NCI-H146 treated with DMSO at 0.1 percent for 48 hours (cell line): ENCODE measurements around the gene RNF126.

Source experiments
- DNase-seq: peaks from one replicate; lab custom pipeline; 2025; ENCODE audit not compliant: unreplicated experiment; lab: John Stamatoyannopoulos, UW

Gene RNF126

DNA sequence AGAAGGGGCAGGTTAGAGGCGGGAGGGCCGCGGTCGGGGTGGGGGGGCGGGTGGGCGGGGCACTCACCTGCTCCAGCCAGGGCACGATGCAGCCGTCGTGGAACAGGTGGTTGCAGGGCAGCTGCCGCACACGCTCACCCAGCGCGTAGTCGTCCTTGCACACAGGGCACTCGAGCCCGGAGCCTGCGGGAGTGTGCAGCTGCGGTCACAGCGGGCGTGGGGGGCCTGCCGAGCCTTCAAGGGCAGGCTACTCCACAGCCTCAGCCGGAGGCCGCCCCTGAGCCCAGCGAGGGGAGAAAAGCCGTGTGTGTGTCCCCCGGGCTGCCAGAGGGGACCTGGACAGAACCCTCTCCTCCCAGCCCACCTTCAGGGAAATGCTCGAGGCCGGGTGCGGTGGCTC lies 14.7 kb downstream of the RNF126 start:
- no peak for DNase-seq

DNA sequence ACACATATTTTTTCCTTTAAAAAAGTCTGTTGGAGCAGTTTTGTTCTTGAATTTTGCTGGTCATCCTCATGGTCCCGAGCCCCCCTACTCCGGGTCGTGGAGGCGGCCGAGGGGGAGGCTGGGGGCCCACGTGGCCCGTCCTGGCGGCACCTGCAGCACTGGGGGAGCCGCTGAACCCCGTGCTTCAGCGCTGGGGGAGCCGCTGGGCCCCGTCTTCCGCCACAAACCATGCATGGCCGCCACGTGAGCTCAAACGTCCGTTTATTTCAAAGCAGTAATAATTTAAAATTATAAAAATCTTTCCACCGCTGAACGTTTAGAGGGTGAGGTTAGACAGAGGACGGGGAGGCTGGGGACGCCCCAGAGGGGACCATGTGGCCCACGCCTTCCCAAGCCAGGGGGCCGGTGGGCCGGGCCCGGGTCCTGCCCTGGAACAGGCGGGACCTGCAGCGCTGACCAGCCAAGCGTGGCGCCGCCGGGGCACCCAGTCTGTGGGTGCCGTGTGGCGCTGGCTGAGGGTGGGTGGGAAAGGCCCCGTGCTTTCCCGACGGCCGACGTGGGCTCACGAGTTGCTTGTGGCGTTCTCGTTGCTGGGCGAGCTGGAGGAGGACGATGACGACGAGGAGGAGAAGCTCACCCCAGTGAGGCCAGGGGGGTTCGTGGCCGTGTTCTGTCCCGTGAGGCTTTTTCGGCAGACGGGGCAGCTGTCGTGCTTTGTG lies 15.3 kb downstream of the RNF126 start:
- DNase-seq, result no peak

DNA sequence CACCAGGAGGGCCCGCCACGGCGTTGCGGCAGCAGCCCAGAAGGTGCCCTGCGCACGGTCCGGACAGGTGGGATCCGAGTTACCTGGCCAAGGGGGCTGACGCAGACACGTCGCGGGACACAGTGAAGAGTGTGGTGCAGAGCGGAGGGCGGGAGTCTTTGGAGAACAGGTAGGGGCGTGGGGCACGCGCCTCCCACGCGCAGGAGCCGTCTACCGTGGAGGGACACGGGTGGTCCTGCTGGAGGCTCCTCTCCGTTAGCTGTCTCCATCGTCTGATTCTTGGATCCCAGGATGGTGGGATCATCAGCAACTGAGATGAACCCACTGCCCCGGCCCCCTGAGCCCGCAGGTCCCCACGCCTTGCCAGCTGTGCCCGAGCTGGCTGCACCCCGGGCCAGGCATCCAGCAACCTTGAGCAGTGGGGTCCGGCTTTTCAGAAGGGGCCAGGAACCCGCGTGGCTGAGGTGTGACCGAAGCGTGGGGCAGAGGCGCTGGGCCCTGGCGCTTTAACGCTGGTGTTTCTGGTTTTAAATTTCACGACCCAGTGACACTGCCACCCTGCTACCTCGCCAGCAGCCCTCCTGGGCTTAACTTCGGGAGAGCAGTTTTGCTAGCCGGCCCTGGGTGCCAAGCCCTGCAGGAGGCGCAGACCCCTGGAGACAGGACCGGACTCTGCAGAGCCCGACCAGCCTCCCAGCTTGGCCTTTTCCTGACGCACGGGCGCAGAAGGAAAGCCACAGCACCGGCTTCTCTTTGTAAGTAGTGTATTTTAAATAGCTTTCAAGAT lies 16.0 kb downstream of the RNF126 start:
- DNase-seq, result no peak

DNA sequence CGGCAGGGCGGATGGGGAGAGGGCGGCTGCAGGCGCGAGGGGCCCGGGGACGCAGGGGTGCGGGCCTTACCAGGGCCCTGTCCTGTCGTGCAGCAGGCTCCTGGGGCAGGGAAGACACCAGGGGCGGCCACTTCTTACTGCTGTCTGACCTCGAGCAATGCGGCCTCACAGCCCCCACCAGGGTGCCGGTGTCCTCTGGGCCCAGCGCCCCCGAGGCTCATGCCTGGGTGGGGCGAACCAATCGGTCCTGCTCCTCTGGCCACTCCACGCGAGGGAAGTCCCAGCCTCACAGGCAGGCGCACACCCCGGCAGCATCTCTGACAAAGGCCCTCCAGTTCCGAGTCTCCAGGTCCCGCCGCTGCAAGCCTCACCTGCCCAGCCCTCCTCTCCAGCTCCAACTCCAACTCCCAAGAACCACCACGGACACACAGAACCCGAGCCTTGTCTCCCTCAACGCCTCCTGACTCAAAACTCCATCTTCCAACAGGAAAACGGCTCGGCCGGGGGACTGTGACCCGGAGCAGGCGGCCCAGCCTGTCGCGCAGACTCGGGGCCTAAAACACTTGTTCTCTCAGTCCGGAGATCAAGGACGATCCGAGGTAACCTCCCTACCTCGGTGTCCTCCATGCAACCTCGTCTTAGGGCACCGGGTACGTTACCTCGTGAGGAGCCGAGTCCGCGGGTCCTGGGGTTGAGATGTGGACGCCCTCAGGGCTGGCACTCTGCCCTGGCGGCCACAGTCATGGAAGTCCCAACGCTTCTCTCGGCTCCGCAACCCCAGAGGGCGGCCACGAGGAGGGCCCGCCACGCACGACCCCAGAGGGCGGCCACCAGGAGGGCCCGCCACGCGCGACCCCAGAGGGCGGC lies 16.9 kb downstream of the RNF126 start:
- no peak for DNase-seq

DNA sequence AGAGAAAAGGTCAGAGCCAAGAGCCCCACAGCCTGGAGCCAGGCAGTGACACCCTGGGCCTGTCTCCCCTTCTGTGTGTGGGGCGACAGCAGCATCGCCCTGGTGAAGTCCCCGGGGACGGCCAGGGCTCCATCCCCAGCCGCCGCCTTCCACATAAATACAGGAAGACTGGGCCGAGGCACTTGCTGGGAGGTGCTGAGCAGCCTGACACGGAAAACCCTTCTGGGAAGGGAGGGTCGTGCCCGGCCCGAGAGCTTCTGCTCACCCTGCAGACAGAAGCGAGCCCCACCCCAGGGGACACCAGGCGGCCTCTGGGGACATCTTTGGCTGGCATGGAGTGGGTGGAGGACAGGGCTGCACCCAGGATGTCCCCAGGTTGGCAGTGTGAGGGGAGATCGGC lies 18.2 kb downstream of the RNF126 start:
- DNase-seq, result no peak

DNA sequence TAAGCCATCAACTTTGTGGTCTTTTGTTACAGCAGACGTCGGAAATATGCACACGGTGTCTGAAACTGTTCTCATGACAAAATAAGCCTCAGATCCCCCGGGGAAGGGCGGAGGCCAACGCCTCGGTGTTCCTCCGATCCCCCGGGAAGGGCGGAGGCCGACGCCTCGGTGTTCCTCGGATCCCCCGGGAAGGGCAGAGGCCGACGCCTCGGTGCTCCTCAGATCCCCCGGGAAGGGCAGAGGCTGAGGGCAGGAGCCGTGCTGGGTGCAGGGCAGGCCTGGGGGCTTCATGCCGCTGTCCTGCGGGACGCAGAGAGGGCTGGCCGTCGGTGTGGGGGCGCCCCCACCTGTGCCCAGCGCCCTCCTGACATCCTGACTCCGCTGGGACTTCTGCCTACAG lies 18.7 kb downstream of the RNF126 start:
- no peak for DNase-seq

DNA sequence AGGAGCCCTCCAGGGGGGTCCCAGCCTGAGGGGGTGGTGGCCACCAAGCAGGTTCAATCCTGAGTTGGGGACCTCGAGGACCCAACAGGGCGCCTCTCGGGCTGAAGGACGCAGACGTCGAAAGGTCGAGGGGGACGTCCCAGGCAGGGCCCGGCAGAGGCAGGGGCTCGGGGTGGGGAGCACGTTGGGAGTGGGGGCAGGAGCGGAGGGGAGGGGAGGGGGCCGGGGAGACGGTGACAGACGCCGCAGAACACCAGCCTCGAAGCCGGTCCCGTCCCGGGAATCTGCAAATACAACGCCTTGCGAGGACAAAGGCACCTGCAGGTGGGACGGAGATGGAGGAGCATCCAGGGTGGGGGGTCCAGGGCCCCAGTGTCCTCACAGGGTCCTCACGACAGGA lies 19.3 kb downstream of the RNF126 start:
- DNase-seq, result no peak

DNA sequence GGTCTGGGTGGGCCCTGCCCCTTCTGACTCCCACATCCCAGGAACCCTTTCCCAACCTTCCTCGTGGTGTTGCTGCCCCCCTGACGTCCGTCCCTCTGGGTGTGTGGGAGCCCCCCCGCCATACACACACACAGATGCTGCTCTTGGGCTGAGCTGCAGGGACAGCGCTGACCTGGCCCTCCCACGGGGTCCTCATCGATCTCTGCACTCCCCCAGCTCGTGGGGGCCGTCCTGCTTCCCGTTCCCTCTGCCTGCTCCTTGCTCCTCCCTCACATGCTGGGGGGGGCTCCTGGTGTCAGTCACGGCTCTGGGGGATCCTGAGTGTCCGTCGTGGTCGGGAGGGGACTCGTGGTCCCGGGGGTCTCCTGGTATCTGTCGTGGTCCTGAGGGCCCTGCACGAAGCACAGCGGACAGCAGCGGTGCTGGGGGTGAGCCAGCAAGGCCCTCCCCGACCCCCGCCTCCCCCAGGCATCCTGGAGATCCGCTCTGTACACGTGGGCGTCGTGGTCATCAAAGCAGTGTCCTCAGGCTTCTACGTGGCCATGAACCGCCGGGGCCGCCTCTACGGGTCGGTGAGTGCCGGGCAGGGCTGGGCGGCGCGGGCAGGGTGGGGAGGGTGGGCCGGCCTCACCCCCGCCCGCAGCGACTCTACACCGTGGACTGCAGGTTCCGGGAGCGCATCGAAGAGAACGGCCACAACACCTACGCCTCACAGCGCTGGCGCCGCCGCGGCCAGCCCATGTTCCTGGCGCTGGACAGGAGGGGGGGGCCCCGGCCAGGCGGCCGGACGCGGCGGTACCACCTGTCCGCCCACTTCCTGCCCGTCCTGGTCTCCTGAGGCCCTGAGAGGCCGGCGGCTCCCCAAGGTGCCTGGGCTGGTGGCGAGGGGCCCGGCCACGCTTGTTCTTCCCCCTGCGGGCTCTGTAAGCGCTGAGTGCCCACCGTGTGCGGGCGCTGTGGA lies 20.0 kb downstream of the RNF126 start:
- no peak for DNase-seq

DNA sequence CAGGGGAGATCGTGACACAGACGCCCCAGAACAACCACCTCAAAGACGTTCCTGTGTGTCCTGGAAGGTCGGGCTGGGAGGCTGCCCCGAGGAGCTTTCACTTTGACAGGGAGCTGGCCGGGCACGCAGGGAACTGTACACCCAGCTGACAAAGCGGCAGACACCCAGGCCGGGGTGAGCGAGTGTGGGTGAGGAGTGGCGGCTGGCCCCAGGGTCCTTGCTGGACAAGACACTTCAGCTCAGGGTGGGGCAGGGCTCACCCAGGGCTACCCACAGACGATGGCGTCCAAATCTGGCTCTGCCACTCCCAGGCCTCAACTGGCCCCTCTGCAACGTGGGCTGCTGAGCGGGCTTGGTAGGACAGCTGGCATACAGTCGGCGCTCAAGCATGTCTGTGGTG lies 21.3 kb downstream of the RNF126 start:
- DNase-seq, result no peak

DNA sequence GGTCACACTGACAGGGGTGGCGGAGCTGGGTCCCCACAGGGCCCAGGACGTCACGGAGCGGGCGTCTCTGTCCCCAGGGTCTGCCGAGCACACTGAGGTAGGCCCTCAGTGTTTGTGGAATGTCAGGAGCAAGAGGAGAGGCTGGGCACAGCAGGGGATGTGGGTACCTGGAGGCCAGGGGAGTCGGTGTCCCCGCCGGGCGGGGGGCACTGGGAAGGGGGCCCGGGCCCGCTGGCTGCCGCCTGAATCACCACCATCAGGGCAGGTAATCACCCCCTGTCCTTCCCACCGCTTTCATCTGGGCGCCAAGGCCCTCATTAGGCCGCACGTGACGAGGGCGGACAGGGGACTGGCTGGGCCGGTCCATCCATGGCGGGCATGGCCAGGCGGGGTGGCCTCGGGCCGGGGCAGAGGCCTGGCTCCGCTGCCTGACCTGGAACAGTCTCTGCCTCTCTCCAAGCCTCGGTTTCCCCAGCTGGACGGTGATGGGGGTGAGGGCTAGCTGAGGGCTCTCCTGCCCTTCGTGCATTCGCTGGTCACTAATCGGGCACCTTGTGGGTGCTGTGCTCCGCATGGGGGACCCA lies 22.3 kb downstream of the RNF126 start:
- DNase-seq, result no peak

DNA sequence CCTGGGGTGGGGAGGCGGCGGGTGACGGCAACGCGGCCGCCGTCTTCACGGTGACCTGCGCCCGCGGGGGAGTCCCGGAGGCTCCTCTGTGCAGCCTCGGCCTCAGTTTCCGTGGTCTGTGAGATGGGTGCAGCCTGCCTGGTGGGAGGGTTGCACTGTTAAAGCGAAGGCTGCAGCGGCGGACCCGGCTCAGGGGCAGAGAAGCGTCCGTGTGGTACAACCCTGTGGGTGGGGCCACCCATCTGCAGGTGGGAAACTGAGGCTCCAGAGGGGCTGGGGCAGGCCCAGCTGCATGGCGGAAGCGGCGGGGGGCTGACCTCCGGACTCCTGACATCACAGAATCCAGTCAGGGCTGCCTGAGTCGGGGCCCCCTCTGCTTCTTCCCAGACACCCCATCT lies 22.9 kb downstream of the RNF126 start:
- DNase-seq, result no peak

DNA sequence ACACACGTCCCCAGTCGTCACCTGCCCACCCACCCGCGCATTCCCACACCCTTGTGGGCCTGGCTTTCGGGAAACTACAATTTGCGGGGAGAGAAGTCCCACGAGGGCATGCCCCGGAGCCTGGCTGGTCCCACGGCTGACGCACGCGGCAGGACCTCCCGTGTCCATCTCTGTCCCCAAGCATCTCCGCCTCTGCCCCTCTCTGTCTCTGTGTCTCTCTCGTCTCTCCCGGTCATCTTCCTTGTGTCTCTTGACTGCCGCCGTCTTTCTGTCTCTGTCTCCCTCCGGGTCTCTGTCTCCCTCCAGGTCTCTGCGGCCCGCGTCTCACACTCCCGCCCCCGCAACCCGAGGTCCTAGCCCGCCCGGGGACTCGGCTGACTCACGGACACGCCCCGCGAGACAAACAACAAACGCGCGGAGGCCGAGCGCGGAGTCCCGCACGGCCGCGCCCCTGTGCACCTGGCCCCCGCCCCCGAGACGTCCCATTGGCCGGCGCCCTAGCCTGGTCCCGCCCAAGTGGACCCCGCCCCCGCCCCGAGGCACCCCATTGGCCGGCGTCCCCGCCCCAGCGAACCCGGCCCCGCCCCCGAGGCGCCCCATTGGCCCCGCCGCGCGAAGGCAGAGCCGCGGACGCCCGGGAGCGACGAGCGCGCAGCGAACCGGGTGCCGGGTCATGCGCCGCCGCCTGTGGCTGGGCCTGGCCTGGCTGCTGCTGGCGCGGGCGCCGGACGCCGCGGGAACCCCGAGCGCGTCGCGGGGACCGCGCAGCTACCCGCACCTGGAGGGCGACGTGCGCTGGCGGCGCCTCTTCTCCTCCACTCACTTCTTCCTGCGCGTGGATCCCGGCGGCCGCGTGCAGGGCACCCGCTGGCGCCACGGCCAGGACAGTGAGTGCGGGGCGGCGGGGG lies 23.5 kb downstream of the RNF126 start, which contains the start of gene FGF22:
Gene FGF22 (plus strand): TSS at position 627 of the 908 bp plus-strand sequence. CDS start 47 bp downstream, at position 674.
- peak; percentile 46 for DNase-seq

DNA sequence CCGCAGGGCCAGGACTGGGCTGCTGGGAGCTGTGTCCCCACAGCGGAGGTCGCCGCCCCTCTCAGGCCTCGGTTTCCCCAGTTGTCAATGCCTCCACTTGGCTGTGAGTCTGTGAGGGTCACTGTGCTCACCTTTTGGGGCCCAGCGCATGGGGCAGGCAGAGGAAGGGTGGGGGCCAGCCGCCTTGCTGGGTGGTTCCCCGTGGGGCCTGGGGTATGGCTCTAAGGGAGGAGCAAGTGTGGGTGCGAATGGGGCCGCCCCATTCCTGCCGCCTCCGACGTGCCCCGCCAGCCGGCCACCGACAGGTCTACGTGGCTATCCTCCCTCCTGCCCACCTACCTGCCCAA lies 24.1 kb downstream of the RNF126 start:
- no peak for DNase-seq

DNA sequence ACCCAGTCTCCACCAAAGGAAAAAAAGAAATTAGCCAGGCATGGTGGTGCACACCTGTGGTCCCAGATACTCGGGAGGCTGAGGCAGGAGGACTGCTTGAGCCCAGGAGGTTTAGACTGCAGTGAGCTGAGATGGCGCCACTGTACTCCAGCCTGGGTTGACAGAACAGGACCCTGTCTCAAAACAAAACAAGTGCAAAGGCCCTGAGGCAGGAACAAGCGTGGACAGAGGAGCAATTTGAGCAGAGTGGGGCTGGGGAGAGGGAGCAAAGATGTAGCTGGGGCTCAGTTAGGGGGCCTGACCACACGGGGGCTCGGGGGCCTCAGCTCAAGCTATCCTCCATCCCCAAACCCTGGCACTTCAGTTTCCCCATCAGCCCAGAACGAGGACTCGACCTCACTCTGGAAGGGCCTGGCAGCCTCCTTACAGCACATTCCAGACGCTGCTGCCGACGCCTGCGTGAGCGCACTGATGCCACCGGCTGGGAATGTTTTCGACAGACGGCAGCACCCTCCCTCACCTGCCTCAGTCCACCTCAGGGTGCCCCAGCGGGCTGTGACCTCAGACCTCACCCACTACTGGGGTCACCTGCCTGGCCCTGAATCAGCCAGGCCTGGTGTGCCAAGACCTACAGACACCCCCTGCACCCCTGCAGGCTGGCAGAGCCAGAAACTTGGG lies 27.9 kb downstream of the RNF126 start:
- no peak for DNase-seq

DNA sequence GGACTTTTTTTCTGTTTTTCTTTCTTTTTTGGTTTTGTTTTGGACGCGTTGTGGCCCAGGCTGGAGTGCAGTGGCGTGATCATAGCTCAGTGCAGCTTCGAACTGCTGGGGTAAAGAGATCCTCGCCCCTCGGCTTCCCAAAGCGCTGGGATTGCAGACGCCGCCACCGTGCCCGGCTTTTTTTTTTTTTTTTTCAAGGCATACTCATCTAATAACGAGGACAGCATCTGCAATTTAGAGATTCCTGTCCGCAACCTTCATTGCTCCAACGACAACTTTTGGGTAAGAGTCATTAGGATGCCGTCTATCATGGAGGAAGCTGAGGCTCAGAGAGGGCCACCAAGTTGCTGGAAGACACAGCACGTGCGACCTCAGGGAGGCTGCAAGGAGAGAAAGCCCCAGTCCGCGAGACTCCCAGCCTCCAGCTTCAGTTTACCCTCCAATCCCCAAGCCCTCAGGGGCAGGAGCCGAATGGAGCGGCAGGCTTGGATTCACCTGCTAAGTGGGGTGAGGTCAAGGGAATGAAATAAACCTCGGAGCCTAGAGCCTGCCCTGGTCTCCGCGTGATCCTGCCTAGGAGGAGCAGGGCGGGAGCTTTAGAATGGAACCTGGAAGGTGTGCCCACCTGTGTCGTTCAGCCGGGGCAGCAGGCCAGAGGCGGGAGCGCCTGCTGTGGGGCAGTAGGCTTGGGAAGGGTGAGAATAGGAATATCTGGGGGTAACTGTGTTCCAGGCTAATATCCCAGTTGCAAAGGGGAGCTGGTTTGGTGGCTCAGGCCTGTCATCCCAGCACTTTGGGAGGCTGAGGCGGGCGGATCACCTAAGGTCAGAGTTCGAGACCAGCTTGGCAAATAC lies 29.0 kb downstream of the RNF126 start:
- DNase-seq, result no peak

DNA sequence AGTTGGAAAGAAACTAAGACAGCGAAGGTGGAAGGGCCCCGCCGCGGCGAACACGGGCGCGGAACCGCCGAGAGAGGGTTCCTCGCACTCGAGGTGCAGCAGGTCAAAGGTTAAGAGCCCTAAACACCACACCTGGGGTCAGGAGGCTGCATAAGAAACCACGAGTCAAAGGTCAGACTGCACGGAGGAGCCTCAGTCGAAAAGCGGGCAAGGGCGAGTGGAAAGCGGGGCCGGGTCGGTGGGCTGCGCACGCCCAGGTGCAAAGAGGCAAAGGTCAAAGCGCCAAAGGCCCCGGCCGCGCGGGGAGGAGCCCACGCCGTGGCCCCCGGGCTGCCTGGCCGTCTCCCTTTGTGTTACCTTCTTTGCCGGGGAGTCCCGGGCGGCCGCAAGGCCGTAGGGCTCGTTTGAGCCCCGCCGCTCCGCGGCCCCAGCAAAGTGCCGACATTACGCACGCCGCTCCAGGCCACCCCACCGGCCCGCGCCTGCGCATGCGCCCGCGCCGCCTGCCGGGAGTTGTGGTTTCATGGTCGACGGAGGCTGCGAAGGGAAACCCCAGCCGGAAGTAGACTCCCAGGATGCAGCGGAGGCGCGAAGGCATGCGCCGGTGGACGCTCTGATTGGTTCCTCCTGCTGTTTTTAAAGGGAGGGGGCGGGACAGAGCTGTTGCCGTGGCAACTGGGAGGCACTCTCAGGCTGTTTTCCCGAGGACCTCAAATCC lies 29.8 kb downstream of the RNF126 start, which contains the start of gene POLRMT:
Gene POLRMT (minus strand): TSS at position 470 of the 718 bp plus-strand sequence. CDS start 25 bp downstream, at position 445.
- DNase-seq, result peak; percentile 77

DNA sequence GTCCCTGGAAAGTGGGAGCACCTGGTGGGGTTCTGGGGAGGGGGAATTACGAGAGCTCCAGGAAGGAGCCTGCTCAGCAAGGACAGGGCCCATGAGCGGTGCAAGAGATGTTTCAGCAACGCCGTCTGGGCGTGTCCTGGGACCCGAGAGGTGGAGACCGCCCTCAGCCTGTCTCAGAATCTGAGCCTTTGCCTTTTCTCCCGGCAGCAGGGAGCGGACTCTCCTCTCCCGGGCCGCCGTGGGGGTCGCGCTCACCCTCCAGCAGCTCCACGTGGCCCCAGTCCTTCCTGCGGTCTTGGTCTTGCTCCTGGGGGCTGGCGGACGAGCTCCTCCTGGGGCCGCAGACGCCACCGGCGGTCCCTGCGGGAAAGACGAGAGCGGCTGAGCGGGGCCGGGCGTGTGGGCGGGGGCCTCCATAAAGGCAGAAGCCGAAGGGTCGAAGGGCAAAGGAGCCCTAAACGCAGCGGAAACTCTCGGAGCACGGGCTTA lies 30.4 kb downstream of the RNF126 start:
- DNase-seq, result no peak
